Esophagus squamous epithelium (tissue), 5 donors: ENCODE measurements around the gene NAXE. TPM values are rescaled to one million over a fixed set of nuclear protein-coding genes. Genes with fewer than 3 reads are reported as not detected.
A peak's percentile ranks its signal among the peaks of the same experiment; 100 is the strongest.

Experiments
- DNase-seq: peaks from one replicate; lab custom pipeline; 2025; lab: John Stamatoyannopoulos, UW
- H3K27ac ChIP-seq, 4 donors: fragments of 200-600 bp; sonication (generic); one replicate each; pipeline ENCODE4 v1.5.1; 2016 to 2019; ENCODE audit warnings: mild to moderate bottlenecking in 1 of 4
- H3K27me3 ChIP-seq, 4 donors: fragments of 200-600 bp; sonication (generic); 1 replicate in 3 of 4; 2 replicates in 1 of 4; pipeline versions ENCODE4 v1.5.1 to v1.6.0; 2017 to 2021; ENCODE audit warnings: antibody characterized with exemption in 1 of 4
- H3K36me3 ChIP-seq, 3 donors: fragments of 200-600 bp; sonication (generic); one replicate each; pipeline ENCODE4 v1.5.1; 2016 to 2019
- H3K4me1 ChIP-seq, 3 donors: fragments of 200-600 bp; sonication (generic); one replicate each; pipeline ENCODE4 v1.5.1; 2017 to 2019
- H3K4me3 ChIP-seq, 4 donors: fragments of 200-600 bp; sonication (generic); 1 replicate in 3 of 4; 2 replicates in 1 of 4; pipeline ENCODE4 v1.5.1; 2016 to 2019; ENCODE audit warnings: mild to moderate bottlenecking in 2 of 4, moderate library complexity in 1 of 4
- H3K9me3 ChIP-seq, 3 donors: fragments of 200-600 bp; sonication (generic); one replicate each; pipeline ENCODE4 v1.5.1; 2016 to 2019
- POLR2A ChIP-seq, 4 donors: fragments of 450-650 bp; IDR thresholded peaks; one replicate each; pipeline ENCODE4 v1.6.1; 2017; ENCODE audit warnings: antibody characterized with exemption in 4 of 4, mild to moderate bottlenecking in 4 of 4, moderate library complexity in 3 of 4
- WGBS, 2 donors: methylation state at CpG; one replicate each; pipeline ENCODE4 v1.1.5; 2018; 5-methylcytosine and 5-hydroxymethylcytosine counted together
- intact Hi-C: fragments of 100-400 bp; cut with DNase I; formaldehyde crosslinking; loops from one replicate; pipeline ENCODE4 v1.15.0; 2022
- total RNA-seq, 4 donors: library from RNA; depleted of rRNA; stranded (reverse); fragments of >200 nt; gene quantifications; one replicate each; pipeline ENCODE4 v1.1.0, GENCODE V29; 2016
- TF ChIP-seq, protein P1 (sequence below), 6 experiments: fragments of 450-650 bp in 4 of 6; fragments of 200-600 bp in 2 of 6; sonication (generic) in 2 of 6; IDR thresholded peaks; one replicate each; pipeline ENCODE4 v1.5.1; 2016 to 2019; ENCODE audit warnings: antibody characterized with exemption in 6 of 6, mild to moderate bottlenecking in 4 of 6, moderate library complexity in 4 of 6
- donor health status: DM: yes; HTN: yes; CAD: no.

NAXE gene
- total RNA-seq, 4 donors from 2014 or later: 36.5 to 64.4 (median 52.8) TPM

DNA sequence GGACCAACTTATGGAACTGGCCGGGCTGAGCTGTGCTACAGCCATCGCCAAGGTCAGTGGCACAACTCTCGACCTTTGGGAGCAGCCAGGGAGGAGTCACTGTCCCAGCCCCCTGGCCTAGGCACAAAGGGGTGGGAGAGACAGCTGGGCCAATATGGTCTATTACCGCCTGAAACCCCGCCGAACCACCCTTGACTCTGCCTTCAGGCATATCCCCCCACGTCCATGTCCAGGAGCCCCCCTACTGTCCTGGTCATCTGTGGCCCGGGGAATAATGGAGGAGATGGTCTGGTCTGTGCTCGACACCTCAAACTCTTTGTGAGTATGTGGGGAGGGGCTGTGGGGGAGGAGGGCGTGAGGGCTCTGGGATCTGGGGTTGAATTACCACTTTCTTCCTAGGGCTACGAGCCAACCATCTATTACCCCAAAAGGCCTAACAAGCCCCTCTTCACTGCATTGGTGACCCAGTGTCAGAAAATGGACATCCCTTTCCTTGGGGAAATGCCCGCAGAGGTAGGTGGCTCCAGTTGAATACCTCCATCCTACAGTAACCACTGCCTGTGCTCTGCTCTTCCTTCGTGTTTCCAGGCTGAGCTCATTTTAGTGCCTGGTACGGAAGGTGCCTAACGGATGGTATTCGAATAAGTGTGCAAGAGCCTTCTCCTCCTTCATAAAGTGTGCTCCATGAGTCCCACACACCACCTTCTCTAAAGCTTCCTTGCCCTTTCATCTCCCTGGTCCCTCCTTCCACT is 758 bp downstream of the NAXE start:
- Histone ChIP-seq H3K27ac (peak overlapping the region; percentile 83 to 90 (median 88)), H3K4me1 (peaks cover 5 to 24% (median 15%) of the 10 kb centered on the region in 3 donors), H3K27me3 (no peaks in the 10 kb centered on the region), H3K9me3 (no peaks in the 10 kb centered on the region), H3K36me3 (peaks cover 7 to 46% (median 9%) of the 10 kb centered on the region in 3 donors), H3K4me3 (peak overlapping the region; percentile 63 to 95 (median 75))
- 38 to 72% methylated on average over 5 to 14 of the region's 16 CpGs for WGBS, 2 donors
- DNase-seq: no peak
- no peak for TF ChIP-seq POLR2A (IDR thresholded peaks at IDR 0.05)
- TF ChIP-seq, protein P1, sequence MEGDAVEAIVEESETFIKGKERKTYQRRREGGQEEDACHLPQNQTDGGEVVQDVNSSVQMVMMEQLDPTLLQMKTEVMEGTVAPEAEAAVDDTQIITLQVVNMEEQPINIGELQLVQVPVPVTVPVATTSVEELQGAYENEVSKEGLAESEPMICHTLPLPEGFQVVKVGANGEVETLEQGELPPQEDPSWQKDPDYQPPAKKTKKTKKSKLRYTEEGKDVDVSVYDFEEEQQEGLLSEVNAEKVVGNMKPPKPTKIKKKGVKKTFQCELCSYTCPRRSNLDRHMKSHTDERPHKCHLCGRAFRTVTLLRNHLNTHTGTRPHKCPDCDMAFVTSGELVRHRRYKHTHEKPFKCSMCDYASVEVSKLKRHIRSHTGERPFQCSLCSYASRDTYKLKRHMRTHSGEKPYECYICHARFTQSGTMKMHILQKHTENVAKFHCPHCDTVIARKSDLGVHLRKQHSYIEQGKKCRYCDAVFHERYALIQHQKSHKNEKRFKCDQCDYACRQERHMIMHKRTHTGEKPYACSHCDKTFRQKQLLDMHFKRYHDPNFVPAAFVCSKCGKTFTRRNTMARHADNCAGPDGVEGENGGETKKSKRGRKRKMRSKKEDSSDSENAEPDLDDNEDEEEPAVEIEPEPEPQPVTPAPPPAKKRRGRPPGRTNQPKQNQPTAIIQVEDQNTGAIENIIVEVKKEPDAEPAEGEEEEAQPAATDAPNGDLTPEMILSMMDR (IDR thresholded peaks at IDR 0.05): no peak
- intact Hi-C loops: no loop called here

DNA sequence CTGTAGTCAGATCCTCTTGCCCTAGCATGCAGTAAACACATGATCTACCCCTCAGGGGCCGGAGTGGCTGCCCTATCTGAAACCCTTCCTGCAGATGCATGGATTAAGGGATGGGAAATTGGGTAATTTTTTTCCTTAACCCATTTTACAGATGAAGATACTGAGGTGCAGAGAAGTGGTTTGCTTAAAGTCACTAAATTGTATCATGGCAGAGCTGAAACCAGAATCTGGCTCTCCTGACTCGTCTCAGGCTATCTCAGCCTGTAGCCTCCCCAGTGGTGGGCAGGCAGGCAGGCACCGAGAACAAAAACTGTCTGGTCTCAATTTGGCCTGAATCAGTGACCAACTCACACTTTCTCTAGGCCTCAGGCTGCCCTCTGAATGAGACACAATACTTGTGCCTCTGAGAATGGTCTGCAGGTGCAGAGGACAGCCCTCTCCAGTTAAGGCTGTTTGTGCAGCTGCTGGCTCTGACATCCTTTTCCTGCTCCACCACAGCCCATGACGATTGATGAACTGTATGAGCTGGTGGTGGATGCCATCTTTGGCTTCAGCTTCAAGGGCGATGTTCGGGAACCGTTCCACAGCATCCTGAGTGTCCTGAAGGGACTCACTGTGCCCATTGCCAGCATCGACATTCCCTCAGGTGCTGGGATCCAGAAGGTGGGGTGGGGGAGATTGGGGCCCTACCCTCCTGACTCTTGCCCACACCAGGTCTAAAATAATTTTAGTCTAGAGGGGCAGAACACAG is 1.5 kb downstream of the NAXE start:
- Histone ChIP-seq H3K9me3 (no peaks in the 10 kb centered on the region), H3K4me1 (peaks cover 5 to 24% (median 15%) of the 10 kb centered on the region in 3 donors), H3K27ac (peak overlapping the region in 1 of 4 donors; percentile 90), H3K36me3 (peaks cover 7 to 54% (median 9%) of the 10 kb centered on the region in 3 donors), H3K4me3 (no peak overlapping the region), H3K27me3 (no peaks in the 10 kb centered on the region)
- TF ChIP-seq POLR2A (IDR thresholded peaks at IDR 0.05): no peak
- TF ChIP-seq, protein P1 (IDR thresholded peaks at IDR 0.05): no peak
- intact Hi-C loops: no loop called here
- WGBS, 2 donors: 51 to 54% methylated on average over 4 to 6 of the region's 8 CpGs
- DNase-seq: no peak

DNA sequence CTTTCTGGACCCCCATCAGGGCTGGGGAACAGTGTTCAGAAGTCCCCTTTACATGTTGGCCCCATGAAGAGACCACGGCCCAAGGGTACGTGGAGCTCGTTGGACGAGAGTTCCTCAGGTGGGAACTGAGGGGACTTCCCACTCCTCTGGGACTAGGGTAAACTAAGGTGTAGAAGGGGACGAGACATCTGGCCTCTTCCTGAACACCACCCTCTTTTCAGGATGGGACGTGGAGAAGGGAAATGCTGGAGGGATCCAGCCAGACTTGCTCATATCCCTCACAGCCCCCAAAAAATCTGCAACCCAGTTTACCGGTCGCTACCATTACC is 2.0 kb downstream of the NAXE start:
- Histone ChIP-seq H3K4me3 (no peak overlapping the region), H3K9me3 (no peaks in the 10 kb centered on the region), H3K4me1 (peaks cover 5 to 24% (median 15%) of the 10 kb centered on the region in 3 donors), H3K27me3 (no peaks in the 10 kb centered on the region), H3K36me3 (peaks cover 7 to 59% (median 9%) of the 10 kb centered on the region in 3 donors), H3K27ac (no peak overlapping the region)
- WGBS, 2 donors: 76% methylated on average over 8 of the region's 8 CpGs; no CpG with 5 or more reads in 1 of the 2 donors
- TF ChIP-seq, protein P1 (IDR thresholded peaks at IDR 0.05): no peak
- no peak for TF ChIP-seq POLR2A (IDR thresholded peaks at IDR 0.05)
- intact Hi-C loops: no loop called here
- no peak for DNase-seq

DNA sequence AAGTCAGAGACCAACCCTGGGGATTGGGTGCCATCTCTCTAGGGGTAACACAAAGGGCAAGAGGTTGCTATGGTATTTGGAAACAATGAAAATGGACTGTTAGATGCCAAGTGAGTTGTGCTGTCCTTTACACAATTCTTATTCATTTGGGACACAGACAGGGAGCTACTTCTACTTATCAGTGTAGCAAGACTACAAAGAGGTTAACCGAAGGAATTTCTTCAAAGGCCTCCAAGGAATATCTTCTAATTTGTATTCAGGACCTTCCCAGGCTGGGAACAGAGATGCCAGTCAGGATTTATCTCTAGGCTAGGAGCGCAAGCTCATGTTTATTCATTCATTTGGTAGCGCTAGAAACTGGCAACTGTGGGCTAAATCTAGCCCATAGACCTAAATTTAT is 2.6 kb downstream of the NAXE start:
- H3K4me1 ChIP-seq: peaks cover 5 to 24% (median 15%) of the 10 kb centered on the region in 3 donors

More for the DNA sequence above, 2.6 kb downstream of the NAXE start:
- intact Hi-C loops: no loop called here
- 70 to 79% methylated on average over 3 of the region's 3 CpGs for WGBS, 2 donors
- no peaks in the 10 kb centered on the region for H3K27me3 ChIP-seq
- H3K4me3 ChIP-seq: no peak overlapping the region
- TF ChIP-seq POLR2A (IDR thresholded peaks at IDR 0.05): no peak
- TF ChIP-seq, protein P1 (IDR thresholded peaks at IDR 0.05): no peak
- H3K27ac ChIP-seq: no peak overlapping the region
- DNase-seq: no peak
- peaks cover 7 to 65% (median 9%) of the 10 kb centered on the region in 3 donors for H3K36me3 ChIP-seq
- H3K9me3 ChIP-seq: no peaks in the 10 kb centered on the region
